ENCODE results near the gene ENO3.
"Not testable (repeated sequence)": the region's sequence is repeated elsewhere in the genome, so short reads cannot be mapped to it uniquely, and the experiment has no call there.

The ENO3 gene

GRCh38 chr17:4950746-4951204 is at the start of gene ENO3:
Gene ENO3, plus strand, starts transcription at chr17:4951119. Its CDS starts 711 bp downstream, at chr17:4951830.
- peak; percentile 74 for DNase-seq

GRCh38 chr17:4901648-4902344 is 49.1 kb upstream of the ENO3 start:
- DNase-seq = no peak

GRCh38 chr17:4902540-4902939 is 48.4 kb upstream of the ENO3 start:
- peak; percentile 58 for DNase-seq

- DNase-seq = peak; percentile 92
These were observed 47.7 kb upstream of the ENO3 start, which contains the start of gene CHRNE for GRCh38 chr17:4903051-4903818. Gene CHRNE, minus strand, starts transcription at chr17:4903098. Its CDS starts 35 bp downstream, at chr17:4903063.

GRCh38 chr17:4906642-4907041 is 44.3 kb upstream of the ENO3 start:
- DNase-seq = not testable (repeated sequence)

- no peak for DNase-seq
These were observed 42.6 kb upstream of the ENO3 start for GRCh38 chr17:4908301-4908700.

GRCh38 chr17:4908711-4909496 is 42.0 kb upstream of the ENO3 start:
- DNase-seq = peak; percentile 96

- peak; percentile 21 for DNase-seq
These were observed 36.9 kb upstream of the ENO3 start for GRCh38 chr17:4913994-4914393.

GRCh38 chr17:4914551-4914950 is 36.4 kb upstream of the ENO3 start:
- not testable (repeated sequence) for DNase-seq

GRCh38 chr17:4919511-4920047 is 31.3 kb upstream of the ENO3 start:
- peak; percentile 25 for DNase-seq

- DNase-seq = peak; percentile 29
These were observed 30.4 kb upstream of the ENO3 start for GRCh38 chr17:4920351-4921048.

GRCh38 chr17:4921320-4921719 is 29.6 kb upstream of the ENO3 start:
- no peak for DNase-seq

GRCh38 chr17:4926577-4927335 is 24.2 kb upstream of the ENO3 start:
- DNase-seq = not testable (repeated sequence)

GRCh38 chr17:4928881-4929280 is 22.0 kb upstream of the ENO3 start:
- DNase-seq = no peak

- peak; percentile 40 for DNase-seq
These were observed 19.0 kb upstream of the ENO3 start, which contains the start of gene GP1BA for GRCh38 chr17:4931963-4932362. Gene GP1BA, plus strand, starts transcription at chr17:4932277. Its CDS starts 328 bp downstream, at chr17:4932605.

- DNase-seq = no peak
These were observed 18.2 kb upstream of the ENO3 start for GRCh38 chr17:4932756-4933155.

GRCh38 chr17:4933646-4934045 is 17.3 kb upstream of the ENO3 start:
- DNase-seq = no peak

GRCh38 chr17:4934173-4934979 is 16.5 kb upstream of the ENO3 start:
- DNase-seq = peak; percentile 92

GRCh38 chr17:4935650-4936049 is 15.3 kb upstream of the ENO3 start:
- no peak for DNase-seq

GRCh38 chr17:4936436-4936835 is 14.5 kb upstream of the ENO3 start:
- no peak for DNase-seq
